AG08396 (cell line): ENCODE data around the gene SH3BP5.
A peak's percentile ranks its signal among the peaks of the same experiment; 100 is the strongest.
"Not testable (repeated sequence)": the region's sequence is repeated elsewhere in the genome, so short reads cannot be mapped to it uniquely, and the experiment has no call there.

Experiments used
- DNase-seq: peaks from one replicate; pipeline ENCODE4 v3.0.0; 2012; ENCODE audit warnings: low spot score, mixed read lengths

The SH3BP5 gene, protein sequence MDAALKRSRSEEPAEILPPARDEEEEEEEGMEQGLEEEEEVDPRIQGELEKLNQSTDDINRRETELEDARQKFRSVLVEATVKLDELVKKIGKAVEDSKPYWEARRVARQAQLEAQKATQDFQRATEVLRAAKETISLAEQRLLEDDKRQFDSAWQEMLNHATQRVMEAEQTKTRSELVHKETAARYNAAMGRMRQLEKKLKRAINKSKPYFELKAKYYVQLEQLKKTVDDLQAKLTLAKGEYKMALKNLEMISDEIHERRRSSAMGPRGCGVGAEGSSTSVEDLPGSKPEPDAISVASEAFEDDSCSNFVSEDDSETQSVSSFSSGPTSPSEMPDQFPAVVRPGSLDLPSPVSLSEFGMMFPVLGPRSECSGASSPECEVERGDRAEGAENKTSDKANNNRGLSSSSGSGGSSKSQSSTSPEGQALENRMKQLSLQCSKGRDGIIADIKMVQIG

DNA sequence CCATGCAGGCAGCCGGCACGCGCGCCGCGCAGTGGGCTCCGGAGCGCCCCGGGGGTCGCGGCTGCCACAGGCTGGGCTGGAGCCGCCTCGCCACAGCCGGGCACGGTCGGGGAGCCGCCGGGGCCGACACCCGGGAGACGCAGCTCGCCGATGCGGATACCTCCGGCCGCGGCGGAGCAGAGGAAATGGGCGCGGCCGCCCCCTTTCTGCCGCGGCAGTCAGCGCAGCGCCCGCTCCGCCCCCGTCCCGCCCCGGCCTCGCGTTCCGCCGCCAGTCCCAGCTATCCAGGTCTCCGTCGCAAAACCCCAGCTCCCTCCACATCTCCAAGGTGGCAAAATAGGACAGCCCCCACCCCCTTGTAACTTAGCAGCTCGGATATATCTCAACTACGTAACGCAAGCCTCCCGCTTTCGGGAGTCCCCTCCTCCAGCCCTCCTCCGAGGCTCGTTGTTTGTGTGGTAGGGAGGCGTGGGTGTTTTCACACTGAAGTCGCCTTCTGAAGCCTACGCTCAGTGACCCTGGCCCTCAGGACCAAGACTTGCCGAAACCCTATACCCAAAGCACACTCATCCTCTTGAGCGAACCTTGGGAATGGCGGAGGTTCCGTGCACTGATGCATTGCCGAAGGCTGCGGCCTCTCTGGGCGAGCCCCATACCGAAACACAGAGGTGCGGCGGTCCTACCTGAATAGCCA is at the start of gene SH3BP5:
Gene SH3BP5, minus strand, starts transcription at position 182 of the 694 bp plus-strand sequence. Its CDS starts 178 bp downstream, at position 4.
- DNase-seq: peak; percentile 92

DNA sequence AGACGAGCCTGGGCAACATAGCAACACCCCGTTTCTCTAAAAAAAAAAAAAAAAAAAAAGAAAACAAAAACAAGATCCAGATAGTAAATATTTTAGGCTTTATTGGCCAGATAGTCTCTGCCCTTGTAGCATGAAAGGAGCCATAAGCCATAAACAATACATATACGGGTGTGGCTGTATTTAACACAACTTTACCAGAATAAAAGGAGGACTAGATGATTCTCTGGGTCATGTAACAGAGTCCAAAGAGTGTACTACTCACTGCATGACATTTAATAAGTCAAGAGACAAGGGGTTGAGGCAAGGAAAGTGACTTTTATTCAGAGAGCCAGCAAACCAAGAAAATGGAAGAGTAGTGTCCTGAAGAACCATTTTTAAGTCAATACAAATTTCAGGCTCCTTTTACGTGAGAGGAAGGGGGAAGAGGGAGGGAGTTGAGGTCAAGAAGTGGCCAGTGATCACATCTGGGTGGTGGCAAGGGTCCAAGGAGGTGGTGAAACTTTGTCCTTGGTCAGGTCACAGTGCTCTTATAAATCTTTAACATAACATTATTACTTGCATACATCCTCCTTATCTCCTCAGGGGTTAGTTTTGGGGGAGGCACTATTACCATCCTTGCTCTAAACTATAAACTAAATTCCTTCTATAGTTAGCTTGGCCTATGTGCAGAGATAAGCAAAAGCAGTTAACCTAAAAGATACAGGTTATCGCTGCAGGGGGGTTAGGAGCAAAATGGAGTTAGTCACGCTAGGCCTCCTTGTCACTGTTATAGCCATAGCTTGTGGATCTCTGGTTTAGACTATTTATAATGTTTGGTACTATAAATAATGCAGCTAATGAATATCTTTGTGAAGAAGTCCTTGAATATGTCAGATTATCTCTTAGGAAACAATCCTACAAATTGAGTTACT is 48.8 kb upstream of the SH3BP5 start:
- no peak for DNase-seq

DNA sequence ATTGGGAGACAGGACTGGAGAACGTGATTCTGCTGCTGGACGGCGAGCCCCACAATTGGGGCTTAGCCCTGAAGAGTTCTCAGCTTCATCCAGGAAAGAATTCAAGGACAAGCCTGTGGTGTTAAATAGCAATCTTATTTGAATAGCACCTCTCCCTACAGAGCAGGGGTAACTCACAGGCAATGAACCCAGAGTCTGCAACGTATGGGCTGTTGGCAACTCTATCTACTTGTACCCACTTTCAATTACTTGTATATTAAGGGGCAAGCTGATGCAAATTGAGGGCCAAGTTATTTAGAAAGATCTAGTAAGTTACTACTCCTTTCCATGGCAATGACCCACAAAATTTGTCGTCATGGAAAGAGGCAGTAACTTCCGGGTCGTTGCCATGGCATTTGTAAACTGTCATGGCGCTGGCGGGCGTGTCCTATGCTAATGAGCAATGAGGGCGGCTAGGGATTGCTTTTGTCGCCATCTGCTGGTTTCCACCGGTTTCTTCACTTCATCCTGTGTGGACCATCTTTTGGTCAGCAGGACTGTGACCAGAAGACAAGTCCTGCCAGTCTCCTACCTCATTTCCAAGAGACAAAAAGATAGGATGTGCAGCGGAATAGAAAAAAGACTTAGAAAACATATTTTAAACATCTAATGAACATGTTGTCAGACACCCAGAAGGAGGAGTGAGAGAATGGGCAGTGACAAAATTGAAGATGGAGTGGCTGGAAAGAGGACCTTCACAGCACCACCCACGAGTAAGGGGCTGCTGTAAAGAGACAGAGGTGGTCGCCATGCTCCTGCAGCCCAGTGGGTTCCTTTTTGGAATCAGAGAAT is 45.8 kb upstream of the SH3BP5 start:
- DNase-seq: peak; percentile 82

GRCh38 chr3:15375461-15376000 is 43.1 kb upstream of the SH3BP5 start:
- DNase-seq: no peak

GRCh38 chr3:15372918-15373317 is 40.5 kb upstream of the SH3BP5 start:
- DNase-seq: no peak

- DNase-seq: no peak
Observed at GRCh38 chr3:15368561-15369135, 36.3 kb upstream of the SH3BP5 start.

DNA sequence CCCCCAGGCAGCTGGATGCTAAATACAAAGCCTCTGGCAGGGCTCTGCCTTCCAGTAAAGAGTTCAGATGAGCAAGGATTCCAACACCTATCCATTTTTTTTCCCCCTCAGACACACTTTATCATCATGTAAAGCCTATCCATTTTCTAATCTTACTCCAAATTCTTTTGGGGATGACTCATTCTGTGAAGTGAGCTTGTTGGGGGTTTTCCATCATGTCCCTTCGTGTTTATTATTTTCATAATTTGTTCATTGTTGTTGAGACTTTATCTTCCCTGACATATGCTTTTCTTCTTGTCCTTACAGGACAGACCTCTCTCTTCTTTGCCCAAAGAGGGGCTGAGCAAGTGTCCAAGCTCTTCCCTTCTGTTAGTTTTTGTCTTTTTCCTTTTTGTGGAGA is 34.7 kb upstream of the SH3BP5 start:
- DNase-seq: no peak

- not testable (repeated sequence) for DNase-seq
Observed at GRCh38 chr3:15364078-15364477, 31.7 kb upstream of the SH3BP5 start.

- DNase-seq: no peak
Observed at GRCh38 chr3:15361494-15362214, 29.3 kb upstream of the SH3BP5 start.

- DNase-seq: no peak
Observed at GRCh38 chr3:15360788-15361493, 28.6 kb upstream of the SH3BP5 start.

- no peak for DNase-seq
Observed at GRCh38 chr3:15359677-15360397, 27.5 kb upstream of the SH3BP5 start.

- DNase-seq: not testable (repeated sequence)
Observed at GRCh38 chr3:15356651-15357061, 24.3 kb upstream of the SH3BP5 start.

- no peak for DNase-seq
Observed at GRCh38 chr3:15356176-15356575, 23.8 kb upstream of the SH3BP5 start.

DNA sequence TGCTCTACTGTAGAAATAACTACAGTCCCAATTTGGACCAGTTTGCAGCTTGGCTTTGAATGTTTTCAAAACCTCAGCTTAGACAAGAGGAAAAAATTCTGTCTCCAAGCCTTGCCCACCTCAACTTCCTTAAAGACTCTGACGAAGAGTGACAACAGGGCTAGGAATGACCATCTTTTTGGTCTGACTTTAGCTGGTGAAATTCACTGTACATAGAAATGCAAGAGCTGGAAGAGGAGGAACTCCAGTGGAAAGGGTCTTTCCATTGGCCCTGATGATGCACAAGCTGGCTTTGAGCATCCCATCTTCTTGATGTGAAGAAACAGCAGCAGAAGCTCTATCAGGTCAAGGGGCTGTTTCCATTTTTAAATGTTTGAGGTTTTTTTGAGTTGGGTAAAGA is 22.7 kb upstream of the SH3BP5 start:
- DNase-seq: no peak

DNA sequence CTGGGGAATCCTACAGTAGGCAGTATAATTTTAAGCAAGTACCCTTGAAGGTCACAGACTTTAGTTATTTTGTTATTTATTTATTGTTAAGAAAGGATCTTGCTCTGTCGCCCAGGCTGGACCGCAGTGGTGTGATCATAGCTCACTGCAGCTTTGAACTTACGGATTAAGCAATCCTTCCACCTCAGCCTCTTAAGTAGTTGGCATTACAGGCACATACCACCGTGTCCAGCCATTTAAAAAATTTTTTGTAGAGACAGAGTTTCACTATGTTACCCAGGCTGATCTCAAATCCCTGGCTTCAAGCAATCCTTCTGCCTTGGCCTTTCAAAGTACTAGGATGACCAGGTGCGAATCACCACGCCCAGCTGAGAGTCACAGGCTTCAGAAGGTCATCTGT is 22.1 kb upstream of the SH3BP5 start:
- DNase-seq: no peak

- no peak for DNase-seq
Observed at GRCh38 chr3:15350141-15350540, 17.8 kb upstream of the SH3BP5 start.

GRCh38 chr3:15349438-15349837 is 17.1 kb upstream of the SH3BP5 start:
- not testable (repeated sequence) for DNase-seq

DNA sequence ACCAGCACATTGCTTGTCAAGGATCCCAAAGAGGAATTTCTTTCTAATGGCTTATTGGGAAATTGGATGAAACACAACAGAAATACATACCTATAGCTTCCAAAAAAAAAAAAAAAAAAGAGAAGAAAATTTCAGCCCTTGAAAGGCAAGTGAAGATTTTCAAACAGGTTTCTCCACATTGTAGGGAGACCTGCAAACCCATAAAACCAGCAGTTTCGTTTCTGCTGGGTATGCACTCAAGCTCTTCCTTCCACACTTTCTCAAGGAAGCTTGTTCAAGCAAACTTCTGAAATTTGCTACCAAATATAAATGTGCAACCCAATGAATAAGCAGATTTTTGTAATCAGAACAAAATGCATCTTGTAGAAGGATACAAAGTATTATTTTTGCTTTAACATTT is 15.9 kb upstream of the SH3BP5 start:
- no peak for DNase-seq

- no peak for DNase-seq
Observed at GRCh38 chr3:15347737-15348110, 15.3 kb upstream of the SH3BP5 start.
